ENCODE measurements around the gene SESN3.
"Not testable (repeated sequence)": the region's sequence is repeated elsewhere in the genome, so short reads cannot be mapped to it uniquely, and the experiment has no call there.

The SESN3 gene

DNA sequence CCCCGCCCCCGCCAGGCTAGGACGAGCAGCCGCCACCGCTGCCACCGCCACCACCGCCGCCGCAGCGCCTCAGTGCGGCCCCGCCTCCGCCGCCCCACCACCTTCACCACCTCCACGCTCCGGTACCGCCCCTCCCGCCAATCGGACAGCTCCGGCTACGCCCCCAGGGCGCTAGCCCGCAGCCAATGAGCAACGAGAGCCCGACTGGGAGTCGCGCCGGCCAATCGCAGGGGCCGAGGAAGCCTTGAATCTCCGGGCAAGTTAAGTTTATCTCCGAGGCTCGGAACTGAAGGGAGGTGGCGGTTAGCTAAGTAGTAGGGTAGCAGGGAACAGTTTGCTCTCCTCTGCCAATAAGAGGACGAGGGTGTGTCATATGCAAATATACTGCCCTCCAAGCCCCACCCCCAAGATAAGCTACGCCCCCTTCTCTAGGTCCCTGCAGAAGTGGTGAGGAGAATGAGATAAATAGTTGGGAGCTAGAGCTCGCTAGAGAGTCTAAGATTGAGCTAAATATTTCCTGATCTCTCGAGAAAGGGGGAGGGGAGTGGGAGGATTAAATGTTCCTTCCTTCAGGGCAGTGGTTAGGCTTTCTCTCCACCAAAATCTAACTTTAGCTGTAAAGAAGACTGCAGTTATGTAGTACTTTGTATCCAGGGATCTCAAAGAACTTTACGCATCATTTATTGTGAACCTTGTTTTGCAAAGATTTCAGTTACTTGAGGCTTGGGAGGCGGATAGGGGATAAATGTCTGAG is at the start of gene SESN3:
SESN3 (minus strand) TSS at position 76 of the 754 bp plus-strand sequence. CDS start 342 bp downstream, outside the sequence.
- Histone ChIP-seq H3K4me1 (ENCODE audit: insufficient read depth, low read length) (peaks cover 45% of the 10 kb centered on the region; the same call in 1 of the 2 replicates), H3K9me3 (ENCODE audit: insufficient read depth, low read depth, low read length) (no peaks in the 10 kb centered on the region), H3K4me3 (ENCODE audit: low read length) (peak within 1 kb of the TSS; percentile 80), H3K27me3 (ENCODE audit: insufficient read depth, low read length) (peaks cover 31% of the 10 kb centered on the region), H3K9ac (ENCODE audit: low read depth, low read length) (peak within 1 kb of the TSS; percentile 82; the same call in 1 of the 2 replicates), H3K36me3 (ENCODE audit: insufficient read depth, low read depth, low read length) (no peaks in the 10 kb centered on the region), H3K27ac (ENCODE audit: low read length) (peak within 1 kb of the TSS; percentile 80)

GRCh38 chr11:95279921-95280868 is 49.2 kb upstream of the SESN3 start:
- Histone ChIP-seq H3K9me3 (ENCODE audit: insufficient read depth, low read depth, low read length) (no peaks in the 10 kb centered on the region), H3K27me3 (ENCODE audit: insufficient read depth, low read length) (no peaks in the 10 kb centered on the region), H3K27ac (ENCODE audit: low read length) (peak overlapping the region; percentile 45), H3K9ac (ENCODE audit: low read depth, low read length) (no peak overlapping the region), H3K4me1 (ENCODE audit: insufficient read depth, low read length) (peaks cover 37% of the 10 kb centered on the region), H3K4me3 (ENCODE audit: low read length) (0 out of 2 replicates have a peak overlapping the region, but pooled peaks have one; percentile 6), H3K36me3 (ENCODE audit: insufficient read depth, low read depth, low read length) (no peaks in the 10 kb centered on the region)

DNA sequence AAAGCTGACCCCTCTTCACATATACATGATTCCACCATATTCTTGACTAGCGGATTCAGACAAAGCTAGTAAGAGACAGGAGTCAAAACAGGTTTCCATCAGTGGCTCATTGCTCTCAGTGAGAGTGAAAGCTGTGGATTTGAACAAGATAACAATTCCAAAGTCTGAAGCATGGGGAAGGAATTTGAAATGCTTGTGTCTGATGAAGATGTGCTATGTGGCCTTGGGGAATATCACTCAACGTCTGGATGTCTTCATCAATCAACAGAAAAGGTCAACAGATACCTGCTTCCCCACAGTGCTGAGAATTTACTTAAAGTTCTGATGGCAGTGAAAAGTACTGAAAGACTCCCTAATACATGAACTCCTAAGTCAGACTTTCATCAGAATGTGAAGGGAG is 46.9 kb upstream of the SESN3 start:
- Histone ChIP-seq H3K9ac (ENCODE audit: low read depth, low read length) (no peak overlapping the region), H3K36me3 (ENCODE audit: insufficient read depth, low read depth, low read length) (no peaks in the 10 kb centered on the region), H3K4me3 (ENCODE audit: low read length) (no peak overlapping the region), H3K27ac (ENCODE audit: low read length) (no peak overlapping the region), H3K4me1 (ENCODE audit: insufficient read depth, low read length) (peaks cover 35% of the 10 kb centered on the region), H3K27me3 (ENCODE audit: insufficient read depth, low read length) (no peaks in the 10 kb centered on the region), H3K9me3 (ENCODE audit: insufficient read depth, low read depth, low read length) (no peaks in the 10 kb centered on the region)

DNA sequence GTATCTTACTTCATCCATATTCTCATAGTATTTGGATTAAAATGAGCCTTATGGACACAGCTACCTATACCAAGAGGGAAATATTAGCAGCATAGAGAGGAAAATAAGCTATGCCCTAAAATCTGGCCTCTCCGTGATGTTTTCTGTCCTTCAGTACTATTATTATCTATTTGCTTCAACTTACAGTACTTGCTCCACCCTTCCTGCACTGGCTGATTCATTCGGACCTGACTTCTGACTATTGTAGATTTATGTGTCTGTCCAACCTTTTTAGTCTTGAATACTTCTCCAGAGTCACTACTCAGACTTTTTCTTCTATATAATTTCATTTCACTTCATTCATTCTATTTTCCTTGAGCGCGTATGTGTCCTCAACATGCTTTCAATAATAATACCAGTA is 45.1 kb upstream of the SESN3 start:
- no peak overlapping the region for H3K9ac ChIP-seq (ENCODE audit: low read depth, low read length)
- H3K4me1 ChIP-seq (ENCODE audit: insufficient read depth, low read length) = peaks cover 17% of the 10 kb centered on the region
- no peaks in the 10 kb centered on the region for H3K27me3 ChIP-seq (ENCODE audit: insufficient read depth, low read length)
- H3K9me3 ChIP-seq (ENCODE audit: insufficient read depth, low read depth, low read length) = no peaks in the 10 kb centered on the region
- no peak overlapping the region for H3K27ac ChIP-seq (ENCODE audit: low read length)
- no peaks in the 10 kb centered on the region for H3K36me3 ChIP-seq (ENCODE audit: insufficient read depth, low read depth, low read length)
- no peak overlapping the region for H3K4me3 ChIP-seq (ENCODE audit: low read length)

- not testable (repeated sequence) for H3K27me3 ChIP-seq (ENCODE audit: insufficient read depth, low read length); H3K9me3 ChIP-seq (ENCODE audit: insufficient read depth, low read depth, low read length); H3K4me3 ChIP-seq (ENCODE audit: low read length); H3K4me1 ChIP-seq (ENCODE audit: insufficient read depth, low read length); H3K27ac ChIP-seq (ENCODE audit: low read length); H3K36me3 ChIP-seq (ENCODE audit: insufficient read depth, low read depth, low read length); H3K9ac ChIP-seq (ENCODE audit: low read depth, low read length)
Measured at GRCh38 chr11:95273618-95274017, 42.6 kb upstream of the SESN3 start.

DNA sequence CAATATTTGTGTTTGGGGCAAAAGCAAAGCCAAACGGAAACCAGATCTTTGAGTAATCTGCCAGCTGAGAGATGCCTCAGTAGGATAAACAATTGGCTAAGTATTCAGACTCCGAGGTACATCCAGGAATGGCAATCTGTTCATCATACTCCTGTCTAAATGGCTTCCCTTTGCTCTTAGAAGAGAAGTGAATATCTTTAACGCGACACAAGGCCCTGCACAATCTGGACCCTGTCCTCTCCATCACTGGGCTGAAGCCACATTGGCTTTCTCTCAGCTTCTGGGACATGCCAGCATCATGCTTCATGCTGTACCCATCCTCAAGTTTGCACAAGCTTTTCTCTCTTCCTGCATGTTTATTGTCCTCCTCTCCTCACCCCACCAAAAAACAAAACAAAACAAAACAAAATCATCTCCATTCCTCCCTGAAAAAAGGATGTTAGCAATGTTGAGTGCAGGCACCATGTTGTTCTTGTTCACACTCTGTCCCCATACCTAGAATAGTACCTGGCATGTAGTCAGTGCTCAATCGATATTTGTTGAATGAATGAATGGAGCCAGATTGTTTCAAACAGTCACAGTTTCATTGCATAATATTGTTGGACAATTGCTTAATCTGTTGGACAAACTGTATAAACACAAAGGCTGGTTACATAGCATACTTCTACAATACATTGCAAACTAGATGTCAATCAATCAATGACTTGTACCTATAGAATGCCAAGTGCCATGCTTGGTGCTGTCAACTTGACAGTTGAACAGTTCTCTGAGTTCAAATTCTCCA is 38.2 kb upstream of the SESN3 start:
- no peaks in the 10 kb centered on the region for H3K9me3 ChIP-seq (ENCODE audit: insufficient read depth, low read depth, low read length)
- H3K27ac ChIP-seq (ENCODE audit: low read length) = no peak overlapping the region
- peaks cover 5% of the 10 kb centered on the region; the same call in 1 of the 2 replicates for H3K4me1 ChIP-seq (ENCODE audit: insufficient read depth, low read length)
- H3K4me3 ChIP-seq (ENCODE audit: low read length) = no peak overlapping the region
- H3K9ac ChIP-seq (ENCODE audit: low read depth, low read length) = no peak overlapping the region
- no peaks in the 10 kb centered on the region for H3K27me3 ChIP-seq (ENCODE audit: insufficient read depth, low read length)
- no peaks in the 10 kb centered on the region for H3K36me3 ChIP-seq (ENCODE audit: insufficient read depth, low read depth, low read length)

DNA sequence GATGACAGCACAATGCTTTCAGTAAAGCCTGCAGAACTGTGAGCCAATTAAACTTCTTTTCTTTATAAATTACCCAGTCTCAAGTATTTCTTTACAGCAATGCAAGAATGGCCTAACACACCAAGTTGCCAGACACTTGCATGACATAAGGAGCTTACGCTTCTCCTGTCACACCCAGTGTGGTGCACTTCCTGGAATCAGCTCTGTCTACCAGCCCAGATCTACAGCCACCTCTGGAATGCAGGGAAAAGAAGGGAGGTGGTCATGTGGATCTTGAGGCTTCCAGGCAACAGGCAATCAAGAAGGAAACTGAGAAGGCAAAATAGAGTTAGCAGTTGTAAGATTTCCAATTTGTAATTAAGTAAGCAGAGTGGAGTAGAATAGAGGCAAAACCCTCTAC is 37.4 kb upstream of the SESN3 start:
- peaks cover 5% of the 10 kb centered on the region; the same call in 1 of the 2 replicates for H3K4me1 ChIP-seq (ENCODE audit: insufficient read depth, low read length)
- H3K27me3 ChIP-seq (ENCODE audit: insufficient read depth, low read length) = no peaks in the 10 kb centered on the region
- no peaks in the 10 kb centered on the region for H3K36me3 ChIP-seq (ENCODE audit: insufficient read depth, low read depth, low read length)
- no peaks in the 10 kb centered on the region for H3K9me3 ChIP-seq (ENCODE audit: insufficient read depth, low read depth, low read length)
- no peak overlapping the region for H3K4me3 ChIP-seq (ENCODE audit: low read length)
- H3K9ac ChIP-seq (ENCODE audit: low read depth, low read length) = no peak overlapping the region
- no peak overlapping the region for H3K27ac ChIP-seq (ENCODE audit: low read length)

GRCh38 chr11:95267601-95268213 is 36.7 kb upstream of the SESN3 start:
- Histone ChIP-seq H3K9ac (ENCODE audit: low read depth, low read length) (no peak overlapping the region), H3K27me3 (ENCODE audit: insufficient read depth, low read length) (no peaks in the 10 kb centered on the region), H3K4me1 (ENCODE audit: insufficient read depth, low read length) (peaks cover 5% of the 10 kb centered on the region; the same call in 1 of the 2 replicates), H3K36me3 (ENCODE audit: insufficient read depth, low read depth, low read length) (no peaks in the 10 kb centered on the region), H3K4me3 (ENCODE audit: low read length) (no peak overlapping the region), H3K27ac (ENCODE audit: low read length) (no peak overlapping the region), H3K9me3 (ENCODE audit: insufficient read depth, low read depth, low read length) (no peaks in the 10 kb centered on the region)

- no peak overlapping the region for H3K9ac ChIP-seq (ENCODE audit: low read depth, low read length)
- no peaks in the 10 kb centered on the region for H3K36me3 ChIP-seq (ENCODE audit: insufficient read depth, low read depth, low read length)
- no peaks in the 10 kb centered on the region for H3K9me3 ChIP-seq (ENCODE audit: insufficient read depth, low read depth, low read length)
- peaks cover 5% of the 10 kb centered on the region; the same call in 1 of the 2 replicates for H3K4me1 ChIP-seq (ENCODE audit: insufficient read depth, low read length)
- no peak overlapping the region for H3K4me3 ChIP-seq (ENCODE audit: low read length)
- no peak overlapping the region for H3K27ac ChIP-seq (ENCODE audit: low read length)
- H3K27me3 ChIP-seq (ENCODE audit: insufficient read depth, low read length) = no peaks in the 10 kb centered on the region
Measured at GRCh38 chr11:95266751-95267374, 35.9 kb upstream of the SESN3 start.

DNA sequence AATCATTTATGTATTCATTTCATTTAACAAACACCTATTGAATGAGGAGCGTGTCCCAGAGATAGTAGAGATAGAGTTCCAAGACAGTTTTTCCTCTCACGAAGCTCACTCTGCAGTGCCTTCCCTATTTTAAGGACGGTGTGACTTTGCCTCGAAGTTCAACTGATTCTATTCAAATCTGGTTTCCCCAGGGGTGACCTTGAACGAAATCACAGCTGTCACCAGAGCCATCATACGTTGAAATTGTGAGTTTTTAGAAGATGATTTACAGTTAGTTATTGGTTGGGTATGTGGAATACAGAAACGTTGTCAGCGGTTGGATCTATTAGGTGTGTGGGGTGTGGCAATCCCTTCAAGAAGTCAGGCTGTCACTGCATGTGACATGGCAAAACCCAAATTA is 33.9 kb upstream of the SESN3 start:
- H3K4me3 ChIP-seq (ENCODE audit: low read length) = no peak overlapping the region
- H3K36me3 ChIP-seq (ENCODE audit: insufficient read depth, low read depth, low read length) = no peaks in the 10 kb centered on the region

More for the DNA sequence above, 33.9 kb upstream of the SESN3 start:
- Histone ChIP-seq H3K9ac (ENCODE audit: low read depth, low read length) (no peak overlapping the region), H3K4me1 (ENCODE audit: insufficient read depth, low read length) (peaks cover 5% of the 10 kb centered on the region; the same call in 1 of the 2 replicates), H3K9me3 (ENCODE audit: insufficient read depth, low read depth, low read length) (no peaks in the 10 kb centered on the region), H3K27ac (ENCODE audit: low read length) (no peak overlapping the region), H3K27me3 (ENCODE audit: insufficient read depth, low read length) (no peaks in the 10 kb centered on the region)

Measured in iPS-20b (cell line).